ENCODE data around the gene ZNF611.

The ZNF611 gene

GRCh38 chr19:52660981-52661380 lies 73.9 kb downstream of the ZNF611 start:
- DNase-seq (ENCODE audit: low read depth), result peak; percentile 17
- TF ChIP-seq, protein P1, sequence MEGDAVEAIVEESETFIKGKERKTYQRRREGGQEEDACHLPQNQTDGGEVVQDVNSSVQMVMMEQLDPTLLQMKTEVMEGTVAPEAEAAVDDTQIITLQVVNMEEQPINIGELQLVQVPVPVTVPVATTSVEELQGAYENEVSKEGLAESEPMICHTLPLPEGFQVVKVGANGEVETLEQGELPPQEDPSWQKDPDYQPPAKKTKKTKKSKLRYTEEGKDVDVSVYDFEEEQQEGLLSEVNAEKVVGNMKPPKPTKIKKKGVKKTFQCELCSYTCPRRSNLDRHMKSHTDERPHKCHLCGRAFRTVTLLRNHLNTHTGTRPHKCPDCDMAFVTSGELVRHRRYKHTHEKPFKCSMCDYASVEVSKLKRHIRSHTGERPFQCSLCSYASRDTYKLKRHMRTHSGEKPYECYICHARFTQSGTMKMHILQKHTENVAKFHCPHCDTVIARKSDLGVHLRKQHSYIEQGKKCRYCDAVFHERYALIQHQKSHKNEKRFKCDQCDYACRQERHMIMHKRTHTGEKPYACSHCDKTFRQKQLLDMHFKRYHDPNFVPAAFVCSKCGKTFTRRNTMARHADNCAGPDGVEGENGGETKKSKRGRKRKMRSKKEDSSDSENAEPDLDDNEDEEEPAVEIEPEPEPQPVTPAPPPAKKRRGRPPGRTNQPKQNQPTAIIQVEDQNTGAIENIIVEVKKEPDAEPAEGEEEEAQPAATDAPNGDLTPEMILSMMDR (conservative IDR thresholded peaks at IDR 0.05; ENCODE audit: control insufficient read depth, insufficient read depth, low read depth, low read length), result no peak
- no peak overlapping the region for H3K4me3 ChIP-seq (ENCODE audit: control insufficient read depth, low read depth, low read length)

GRCh38 chr19:52659013-52659412 lies 75.8 kb downstream of the ZNF611 start:
- TF ChIP-seq, protein P1 (conservative IDR thresholded peaks at IDR 0.05; ENCODE audit: control insufficient read depth, insufficient read depth, low read depth, low read length), result no peak
- no peak for DNase-seq (ENCODE audit: low read depth)
- no peak overlapping the region for H3K4me3 ChIP-seq (ENCODE audit: control insufficient read depth, low read depth, low read length)

DNA sequence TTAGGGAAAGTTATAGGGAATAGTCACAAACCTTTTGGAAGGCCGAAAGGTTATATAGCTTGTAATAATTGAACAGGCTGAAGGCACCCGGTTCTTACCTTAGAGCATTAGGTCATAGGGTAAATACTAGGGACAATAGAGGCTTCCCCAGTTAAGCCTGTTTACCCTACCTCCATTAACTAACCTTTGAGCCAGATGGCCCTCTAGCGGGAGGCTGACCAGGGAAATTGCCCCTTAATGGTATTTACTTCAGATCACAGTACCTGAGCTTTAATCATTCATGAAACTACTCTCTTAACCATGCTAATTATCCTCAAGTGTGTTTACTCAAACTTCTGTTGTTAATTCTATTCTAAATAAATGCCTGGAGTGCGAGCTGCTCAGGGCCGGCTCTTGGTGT lies 76.2 kb downstream of the ZNF611 start:
- DNase-seq (ENCODE audit: low read depth), result no peak
- H3K4me3 ChIP-seq (ENCODE audit: control insufficient read depth, low read depth, low read length), result no peak overlapping the region
- TF ChIP-seq, protein P1 (conservative IDR thresholded peaks at IDR 0.05; ENCODE audit: control insufficient read depth, insufficient read depth, low read depth, low read length), result no peak

- no peak for DNase-seq (ENCODE audit: low read depth)
- TF ChIP-seq, protein P1 (conservative IDR thresholded peaks at IDR 0.05; ENCODE audit: control insufficient read depth, insufficient read depth, low read depth, low read length), result no peak
- no peak overlapping the region for H3K4me3 ChIP-seq (ENCODE audit: control insufficient read depth, low read depth, low read length)
Measured at GRCh38 chr19:52653161-52653560, 81.7 kb downstream of the ZNF611 start.
